Suppressor macrophage treated with lipopolysaccharide for 4 hours (primary cell): ENCODE data around the gene TP73.
A peak's percentile ranks its signal among the peaks of the same experiment; 100 is the strongest.
"Not testable (repeated sequence)": the region's sequence is repeated elsewhere in the genome, so short reads cannot be mapped to it uniquely, and the experiment has no call there.

Experiments
- DNase-seq: peaks from one replicate; pipeline ENCODE4 v3.0.0-alpha.2; 2020

The TP73 gene

DNA sequence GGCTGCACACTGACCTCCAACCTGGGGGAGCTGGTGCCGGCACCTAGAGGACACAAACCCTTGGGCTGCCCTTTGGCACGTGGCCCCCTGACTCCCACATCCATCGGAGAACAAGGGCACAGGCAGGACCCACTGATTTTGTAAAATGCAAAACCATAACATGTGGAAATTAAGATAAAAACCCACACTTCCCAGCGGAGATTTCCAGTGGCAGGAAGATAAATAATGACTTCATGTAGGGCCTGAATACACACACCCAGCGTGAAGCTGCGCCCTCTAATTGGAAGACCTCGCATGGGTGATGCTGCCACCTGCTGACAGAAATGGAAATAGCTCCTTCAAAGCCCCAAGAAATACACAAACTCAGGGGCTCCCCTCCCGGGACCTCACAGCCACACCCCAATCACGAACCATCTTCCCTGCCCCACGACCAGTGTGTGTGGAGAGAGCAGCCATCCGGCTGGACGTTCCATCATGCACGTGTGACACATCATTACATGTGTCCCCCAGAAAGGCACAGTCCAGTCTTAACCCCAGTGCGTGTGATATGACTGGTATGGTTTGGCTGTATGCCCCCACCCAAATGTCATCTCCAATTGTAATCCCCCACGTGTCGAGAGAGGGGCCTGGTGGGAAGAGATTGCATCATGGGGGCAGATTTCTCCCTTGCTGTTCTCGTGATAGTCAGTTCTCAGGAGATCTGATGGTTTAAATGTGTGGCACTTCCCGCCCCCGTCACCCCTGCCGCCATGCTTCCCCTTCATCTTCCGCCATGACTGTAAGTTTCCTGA is 33.2 kb upstream of the TP73 start:
- peak; percentile 80 for DNase-seq

DNA sequence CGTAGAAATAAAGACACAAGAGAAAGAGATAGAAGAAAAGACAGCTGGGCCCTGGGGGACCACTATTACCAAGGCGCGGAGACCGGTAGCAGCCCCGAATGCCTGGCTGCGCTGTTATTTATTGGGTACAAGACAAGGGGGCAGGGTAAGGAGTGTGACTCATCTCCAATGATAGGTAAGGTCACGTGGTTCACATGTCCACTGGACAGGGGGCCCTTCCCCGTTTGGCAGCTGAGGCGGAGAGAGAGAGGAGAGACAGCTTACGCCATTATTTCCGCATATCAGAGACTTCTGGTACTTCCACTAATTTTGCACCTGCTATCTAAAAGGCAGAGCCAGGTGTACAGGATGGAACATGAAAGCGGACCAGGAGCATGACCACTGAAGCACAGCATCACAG is 31.6 kb upstream of the TP73 start:
- DNase-seq = no peak

DNA sequence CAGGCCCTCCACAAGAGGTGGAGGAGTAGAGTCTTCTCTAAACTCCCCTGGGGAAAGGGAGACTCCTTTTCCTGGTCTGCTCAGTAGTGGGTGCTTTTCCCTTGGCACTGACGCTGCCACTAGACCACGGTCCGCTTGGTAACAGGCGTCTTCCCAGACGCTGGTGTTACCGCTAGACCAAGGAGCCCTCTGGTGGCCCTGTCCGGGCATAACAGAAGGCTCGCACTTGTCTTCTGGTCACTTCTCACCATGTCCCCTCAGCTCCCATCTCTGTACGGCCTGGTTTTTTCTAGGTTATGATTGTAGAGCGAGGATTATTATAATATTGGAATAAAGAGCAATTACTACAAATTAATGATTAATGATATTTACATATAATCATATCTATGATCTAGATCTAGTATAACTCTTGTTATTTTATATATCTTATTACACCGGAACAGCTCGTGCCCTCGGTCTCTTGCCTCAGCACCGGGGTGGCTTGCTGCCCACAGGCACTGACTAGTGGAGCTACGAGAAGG is 31.1 kb upstream of the TP73 start:
- DNase-seq = not testable (repeated sequence)

DNA sequence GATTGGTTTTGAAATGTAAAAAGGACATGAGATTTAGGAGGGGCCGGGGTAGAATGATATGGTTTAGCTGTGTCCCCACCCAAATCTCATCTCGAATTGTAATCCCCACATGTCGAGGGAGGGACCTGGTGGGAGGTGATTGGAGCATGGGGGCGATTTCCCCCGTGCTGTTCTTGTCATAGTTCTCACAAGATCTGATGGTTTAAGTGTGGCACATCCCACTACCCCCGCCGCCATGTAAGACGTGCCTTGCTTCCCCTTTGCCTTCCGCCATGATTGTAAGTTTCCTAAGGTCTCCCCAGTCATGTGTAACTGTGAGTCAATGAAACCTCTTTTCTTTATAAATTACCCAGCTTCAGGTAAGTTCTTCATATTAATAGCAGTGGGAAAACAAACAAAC is 30.2 kb upstream of the TP73 start:
- DNase-seq = not testable (repeated sequence)

DNA sequence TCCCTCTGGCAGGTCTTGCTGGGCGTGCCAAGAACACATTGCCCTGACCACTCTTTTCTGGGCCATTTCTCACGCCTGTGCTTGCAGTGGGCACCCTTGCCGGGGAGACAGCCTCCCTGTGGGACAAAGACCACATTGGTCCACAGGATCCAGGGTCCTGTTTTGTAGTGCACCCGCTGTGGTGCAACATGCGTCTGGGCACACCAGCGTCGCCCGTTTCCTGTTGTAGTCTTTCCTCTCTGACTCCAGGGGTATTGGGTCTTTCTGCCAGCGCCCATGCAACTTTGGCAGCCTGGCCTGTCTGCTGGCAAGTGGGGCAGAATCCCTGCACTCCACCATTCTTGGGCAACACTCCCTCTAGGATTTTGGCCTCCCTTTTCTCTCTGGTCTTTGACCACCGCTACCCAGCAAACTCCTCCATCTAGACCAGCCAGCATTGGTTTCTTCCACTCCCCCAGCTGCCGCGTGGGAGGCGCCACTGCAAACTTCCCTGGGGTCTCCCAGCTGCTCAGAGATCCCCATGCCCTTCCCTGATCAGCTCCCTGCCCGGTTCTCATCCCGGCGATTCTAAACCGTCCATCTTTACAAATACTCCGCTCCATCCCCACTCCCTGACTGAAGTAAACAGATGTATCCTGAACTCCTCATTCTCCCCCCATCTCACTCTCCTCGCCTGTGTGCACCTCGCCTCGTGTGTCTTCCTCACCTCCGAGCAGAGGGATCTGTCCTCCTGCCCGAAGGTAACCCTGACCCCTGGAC is 28.7 kb upstream of the TP73 start:
- no peak for DNase-seq

DNA sequence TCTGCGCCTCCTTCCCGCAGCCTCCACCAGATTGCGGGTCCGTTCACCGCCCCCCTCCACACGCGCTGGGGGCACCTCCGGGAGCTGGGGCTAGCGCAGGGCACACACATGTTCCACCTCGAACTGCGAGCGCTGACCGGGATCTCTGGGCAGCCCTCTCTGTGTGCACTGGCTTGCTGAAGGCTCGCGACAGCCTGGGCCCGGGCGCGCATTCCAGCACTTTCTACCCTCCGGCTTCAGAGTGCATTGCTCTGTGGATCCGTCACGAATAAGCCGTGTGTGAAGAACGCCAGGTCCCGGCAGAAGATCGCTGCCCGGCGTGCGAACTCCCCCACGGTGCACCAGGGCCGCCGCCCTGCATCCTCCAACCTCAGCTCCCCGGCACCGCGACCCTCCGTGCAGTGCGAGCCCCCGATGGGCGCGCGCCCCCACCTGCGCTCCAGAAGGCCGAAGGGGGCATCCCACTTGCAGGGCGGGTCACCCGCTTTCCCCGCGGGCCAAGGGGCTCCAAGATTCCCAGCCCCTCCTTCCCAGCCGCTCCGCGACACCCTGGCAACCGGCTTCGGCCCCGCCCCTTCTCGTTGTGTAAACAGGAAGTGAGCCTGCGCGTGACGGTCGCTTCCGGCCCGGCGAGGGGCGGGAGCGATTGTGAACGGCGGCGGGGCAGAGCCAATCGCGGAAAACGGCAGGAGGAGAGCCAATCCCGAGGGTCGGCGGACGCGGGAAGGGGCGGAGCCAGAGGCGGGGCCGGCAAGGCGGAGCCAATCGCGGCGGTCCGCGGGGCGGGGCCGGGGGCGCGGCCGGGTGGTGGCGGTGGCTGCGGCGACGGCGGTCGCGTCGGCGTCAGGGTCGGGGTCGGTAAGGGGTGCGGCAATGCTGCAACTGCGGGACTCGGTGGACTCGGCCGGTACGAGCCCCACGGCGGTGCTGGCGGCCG is 27.8 kb upstream of the TP73 start, which contains the start of gene TPRG1L:
TSS of gene TPRG1L (plus strand) at position 816 of the 937 bp plus-strand sequence. CDS start at position 874, 58 bp downstream.
- peak; percentile 99 for DNase-seq

DNA sequence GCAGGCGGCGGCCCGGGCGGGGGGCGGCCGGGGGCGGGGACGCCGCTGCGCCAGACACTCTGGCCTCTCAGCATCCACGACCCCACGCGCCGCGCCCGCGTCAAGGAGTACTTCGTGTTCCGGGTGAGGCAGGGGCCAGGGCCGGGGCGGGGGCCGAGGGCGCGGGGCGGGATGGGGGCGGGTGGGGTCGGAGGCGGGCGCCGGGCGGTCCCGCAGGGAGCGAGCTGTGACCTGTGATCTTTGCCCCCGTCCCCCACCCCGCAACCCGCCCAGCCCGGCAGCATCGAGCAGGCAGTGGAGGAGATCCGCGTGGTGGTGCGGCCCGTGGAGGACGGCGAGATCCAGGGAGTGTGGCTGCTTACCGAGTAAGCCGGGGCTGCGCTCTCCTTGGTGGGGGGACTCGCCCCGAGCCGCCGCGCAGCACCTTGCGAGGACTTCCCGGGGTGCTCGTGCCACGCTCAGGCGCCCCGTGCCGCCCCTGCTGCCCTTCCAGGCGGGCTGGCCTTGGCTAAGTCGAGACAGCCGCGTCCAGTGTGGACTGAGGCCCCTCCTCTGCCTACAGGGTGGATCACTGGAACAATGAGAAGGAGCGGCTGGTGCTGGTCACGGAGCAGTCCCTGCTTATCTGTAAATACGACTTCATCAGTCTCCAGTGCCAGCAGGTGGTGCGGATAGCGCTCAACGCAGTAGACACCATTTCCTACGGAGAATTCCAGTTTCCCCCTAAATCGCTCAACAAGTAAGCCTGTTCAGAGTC is 27.0 kb upstream of the TP73 start:
- peak; percentile 8 for DNase-seq

DNA sequence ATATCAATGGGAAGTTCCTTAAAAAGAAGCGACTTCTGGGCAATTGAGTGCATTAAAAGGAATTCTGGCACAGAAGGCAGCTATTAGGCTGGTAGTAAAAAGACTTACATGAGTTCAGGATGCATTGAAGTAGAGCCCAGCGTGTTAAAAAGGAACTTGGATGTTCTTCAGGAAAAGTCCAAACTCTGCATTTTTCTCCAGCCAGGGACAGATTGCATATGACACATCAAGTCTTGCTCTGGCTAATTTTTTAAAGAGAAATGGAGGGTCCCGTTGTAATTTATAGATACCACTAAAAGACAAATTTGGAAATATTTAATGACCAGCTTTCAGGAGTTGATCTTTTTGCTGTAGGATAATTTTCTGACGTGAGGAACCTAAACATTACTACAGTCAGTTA is 26.3 kb upstream of the TP73 start:
- DNase-seq = no peak

DNA sequence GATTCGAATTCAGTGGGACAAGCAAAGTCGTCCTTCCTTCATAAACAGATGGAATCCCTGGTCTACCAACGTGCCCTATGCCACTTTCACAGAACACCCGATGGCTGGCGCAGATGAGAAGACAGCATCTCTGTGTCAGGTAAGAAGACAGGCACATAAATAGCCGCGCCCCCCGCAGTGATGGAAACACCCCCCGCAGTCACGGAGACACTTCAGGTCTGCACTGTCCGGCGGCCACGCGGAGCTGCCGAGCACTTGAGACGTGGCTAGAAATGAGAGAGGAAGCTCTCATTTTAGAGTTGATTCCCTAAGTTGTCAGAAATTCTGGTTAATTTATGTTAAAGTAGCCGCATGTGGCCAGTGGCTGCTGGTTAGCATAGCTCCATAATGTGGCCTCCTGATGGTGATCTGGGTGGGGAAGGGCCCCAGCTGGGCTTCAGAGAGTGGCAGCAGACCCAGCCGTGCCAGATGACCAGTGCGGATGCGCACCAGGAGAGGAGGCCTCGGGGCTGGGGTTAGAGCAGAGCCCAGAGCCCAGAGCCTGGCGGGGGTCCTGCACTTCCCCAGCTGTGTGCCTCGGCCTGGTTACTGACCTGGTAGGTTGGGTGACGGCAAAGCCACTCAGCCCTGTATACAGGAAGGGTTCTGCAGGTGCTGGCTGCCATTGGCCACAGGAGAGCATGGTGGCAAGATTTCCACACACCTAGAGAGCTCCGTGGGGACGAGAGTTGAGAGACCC is 24.6 kb upstream of the TP73 start:
- DNase-seq = no peak

DNA sequence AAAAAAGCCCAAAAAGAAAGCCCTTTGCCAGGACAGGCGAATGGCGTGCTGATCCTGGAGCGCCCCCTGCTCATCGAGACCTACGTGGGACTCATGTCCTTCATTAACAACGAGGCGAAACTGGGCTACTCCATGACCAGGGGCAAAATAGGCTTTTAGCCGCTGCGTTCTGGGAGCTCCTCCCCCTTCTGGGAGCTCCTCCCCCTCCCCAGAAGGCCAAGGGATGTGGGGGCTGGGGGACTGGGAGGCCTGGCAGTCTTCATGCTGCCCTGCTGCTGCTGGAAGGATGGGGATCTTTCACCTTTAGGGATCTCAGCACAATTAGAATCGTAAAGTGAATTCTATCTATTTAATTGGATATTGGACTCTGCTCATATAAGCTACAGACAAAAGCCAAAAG is 23.9 kb upstream of the TP73 start:
- DNase-seq = no peak

DNA sequence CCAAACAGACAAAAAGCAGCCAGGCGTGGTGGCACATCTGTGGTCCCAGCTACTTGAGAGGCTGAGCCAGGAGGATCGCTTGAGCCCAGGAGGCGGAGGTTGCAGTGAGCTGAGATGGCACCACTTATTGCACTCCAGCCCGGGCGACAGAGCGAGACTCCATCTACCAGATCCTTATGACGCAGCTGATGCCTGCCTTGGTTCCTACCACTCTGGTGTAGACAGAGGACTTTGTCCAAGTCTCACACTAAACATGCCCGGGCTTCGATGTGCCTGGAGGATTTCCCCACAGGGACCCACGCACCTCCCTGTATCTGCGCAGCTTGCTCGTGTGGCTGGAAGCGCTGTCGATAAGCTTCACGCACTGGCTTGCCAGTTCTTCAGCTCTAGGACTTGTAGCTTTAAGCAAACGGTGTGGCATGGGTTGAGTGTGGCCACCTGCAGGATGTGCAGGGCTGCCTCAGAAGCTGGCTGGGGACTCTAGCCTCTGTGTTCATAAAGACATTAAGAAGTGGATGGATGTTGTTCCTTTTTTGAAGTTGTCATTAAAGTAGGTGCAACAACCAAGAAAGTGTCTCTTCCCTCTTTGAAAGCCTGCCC is 22.7 kb upstream of the TP73 start:
- no peak for DNase-seq

DNA sequence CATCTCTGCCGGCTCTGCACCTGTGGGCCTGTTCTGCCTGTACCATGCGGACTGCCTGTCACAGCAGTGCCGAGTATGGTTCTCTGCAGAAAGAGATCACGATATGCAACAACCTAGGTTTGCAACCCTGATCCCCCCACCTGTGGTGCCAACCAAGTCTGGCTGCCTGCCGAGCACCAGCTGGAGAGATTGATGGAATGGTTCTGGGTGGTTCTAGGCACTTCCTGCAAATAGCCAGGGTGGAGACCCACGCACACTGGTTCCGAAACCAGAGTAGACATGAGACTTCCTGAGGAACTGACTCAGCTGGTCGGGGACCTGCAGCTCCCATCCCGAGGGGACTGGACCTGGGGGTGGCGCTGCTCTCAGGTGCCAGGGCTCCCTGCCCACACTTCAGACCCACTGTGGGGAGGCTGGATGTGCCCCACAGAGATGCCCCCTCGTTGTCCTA is 22.1 kb upstream of the TP73 start:
- DNase-seq = no peak

DNA sequence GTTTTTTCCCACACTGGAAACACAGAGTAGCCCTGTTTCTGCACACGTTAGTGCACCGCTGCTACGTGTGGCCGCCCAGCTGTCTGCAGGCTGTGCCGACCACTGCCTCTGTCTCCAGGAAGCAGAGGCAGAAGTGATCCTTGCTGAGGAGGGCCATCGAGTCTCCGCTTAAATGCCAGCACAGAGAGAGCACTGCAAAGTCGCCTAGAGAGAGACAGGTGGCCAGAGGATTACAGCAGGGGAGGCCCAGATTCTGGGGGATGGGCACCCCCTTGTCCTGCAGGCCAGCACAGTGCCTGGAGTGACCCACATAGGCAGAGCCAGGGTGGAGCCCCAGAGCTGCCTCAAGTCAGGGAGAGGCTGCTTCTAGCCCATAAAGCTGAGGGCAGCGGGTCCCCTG is 21.4 kb upstream of the TP73 start:
- DNase-seq = no peak

DNA sequence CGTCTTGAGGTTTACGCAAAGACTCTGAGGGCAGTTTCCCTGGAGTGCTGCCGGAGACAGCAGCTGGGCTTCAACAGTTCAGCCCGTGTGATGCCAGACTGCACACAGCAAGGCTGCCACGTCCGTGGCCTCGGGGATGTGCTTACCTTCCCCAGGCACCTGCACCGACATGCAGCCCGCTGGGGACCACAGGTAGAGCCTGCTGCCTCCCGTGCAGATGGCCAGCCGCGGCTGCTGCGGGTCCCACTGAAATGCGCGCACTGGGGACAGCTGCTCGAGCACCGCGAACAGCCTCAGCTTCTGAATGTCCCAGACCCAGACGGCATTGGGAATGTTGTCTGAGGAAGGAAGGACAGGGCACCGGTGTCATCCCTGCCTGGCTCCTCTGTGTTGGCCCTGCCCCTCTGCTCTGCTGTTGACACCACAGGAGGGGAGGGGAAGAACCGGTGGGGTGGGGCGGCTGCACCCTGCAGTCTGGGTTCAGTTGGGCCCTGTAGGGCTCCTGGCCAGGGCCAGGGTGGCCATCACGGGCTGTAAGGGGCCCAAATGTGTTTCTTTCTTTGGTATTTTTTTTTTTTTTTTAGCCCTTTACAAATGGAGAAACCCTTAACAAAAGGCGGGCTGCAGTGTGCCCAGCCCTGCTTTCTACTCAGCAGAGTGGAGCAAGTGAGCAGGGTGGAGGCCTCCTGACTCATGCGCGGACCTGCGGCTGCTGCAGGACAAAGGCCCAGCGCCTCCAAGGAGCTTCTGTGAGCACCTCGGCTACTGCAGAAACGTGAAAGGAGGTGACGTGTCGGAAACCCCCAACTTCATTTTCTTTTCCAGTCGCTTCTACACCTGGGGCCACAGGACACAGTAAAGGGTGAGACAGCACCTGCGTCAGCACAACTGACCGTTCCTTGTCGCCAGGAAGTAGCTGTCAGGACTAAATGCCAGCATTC is 20.7 kb upstream of the TP73 start:
- no peak for DNase-seq

DNA sequence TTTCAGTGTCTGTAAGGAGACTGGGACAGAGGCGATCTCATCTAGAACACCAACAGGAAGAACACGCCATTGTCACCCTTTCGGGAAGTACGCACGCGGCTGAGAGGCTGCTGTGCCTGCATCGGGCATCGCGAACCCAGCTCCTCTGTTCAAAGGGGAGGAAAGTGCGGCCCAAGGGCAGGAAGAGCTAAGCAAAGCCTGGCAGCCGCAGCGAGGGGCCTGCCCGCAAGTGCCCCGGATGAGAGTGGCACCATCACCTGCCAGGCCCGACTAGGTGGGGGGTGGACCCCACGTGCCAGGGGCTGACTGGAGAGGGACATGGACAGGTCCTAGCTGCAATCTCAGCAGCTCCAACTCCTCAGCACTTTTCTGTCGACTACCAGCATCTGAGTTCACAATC is 20.0 kb upstream of the TP73 start:
- no peak for DNase-seq

DNA sequence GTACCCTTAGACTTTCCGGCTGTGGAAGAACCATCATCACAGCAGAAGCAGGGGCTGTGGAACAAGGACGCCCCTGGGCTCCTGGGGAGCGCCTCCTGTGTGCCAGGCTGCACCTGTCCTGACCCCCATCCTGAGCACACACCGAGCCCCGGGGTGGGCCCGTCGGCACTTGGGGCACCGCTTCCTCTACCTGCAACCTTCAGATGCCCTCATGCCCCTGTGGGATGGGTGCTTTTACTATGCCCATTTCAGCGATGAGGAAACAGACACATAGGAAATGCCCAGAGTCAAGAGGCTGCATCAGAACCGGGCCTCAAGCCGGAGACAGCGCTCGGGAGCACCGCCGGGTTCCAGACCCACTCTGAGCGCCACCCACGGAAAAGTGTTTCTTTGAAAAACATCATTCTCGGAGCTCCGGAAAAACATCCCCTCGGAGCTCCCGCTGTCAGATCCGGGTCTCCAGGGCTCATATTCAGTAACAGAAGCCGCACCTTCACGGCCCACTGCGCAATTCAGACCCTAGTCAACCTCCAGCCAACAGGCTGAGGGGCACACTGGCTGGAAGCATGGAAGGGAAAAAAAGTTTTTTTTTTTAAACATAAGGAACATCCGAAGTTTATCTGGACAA is 19.5 kb upstream of the TP73 start:
- no peak for DNase-seq

DNA sequence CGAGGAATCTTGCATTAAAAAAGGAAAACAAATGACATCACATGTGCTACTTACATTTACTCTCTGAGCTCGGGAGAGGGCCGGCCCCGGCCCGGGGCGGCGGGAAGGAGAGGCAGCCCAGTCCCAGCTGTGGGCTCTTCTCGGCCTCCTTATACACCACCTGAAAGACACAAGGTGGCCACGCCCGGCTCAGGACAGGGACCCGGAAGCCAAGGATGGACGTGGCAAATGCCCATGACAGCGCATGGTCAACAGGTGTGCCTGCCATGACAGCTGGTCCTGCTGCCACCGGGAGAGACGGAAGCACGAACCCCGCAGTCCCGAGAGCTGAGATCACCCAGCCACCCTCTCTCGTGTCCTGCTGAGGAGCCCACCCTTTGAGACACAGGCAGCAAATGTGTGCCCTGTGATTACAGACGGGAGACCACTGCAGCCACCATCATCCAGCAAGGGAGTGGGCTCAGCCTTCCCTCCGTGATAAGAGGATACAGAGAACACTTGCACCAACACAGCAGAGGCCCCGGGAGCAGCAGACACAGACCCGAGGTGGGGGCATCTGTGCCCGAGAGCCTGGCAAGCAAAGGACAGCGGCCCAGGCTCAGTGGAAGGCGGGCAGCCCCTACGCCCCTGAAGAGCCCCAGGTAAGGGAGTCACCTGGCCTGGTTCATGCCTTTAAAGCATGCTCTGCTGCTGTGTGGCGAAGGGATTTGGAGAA is 18.8 kb upstream of the TP73 start:
- DNase-seq = no peak

DNA sequence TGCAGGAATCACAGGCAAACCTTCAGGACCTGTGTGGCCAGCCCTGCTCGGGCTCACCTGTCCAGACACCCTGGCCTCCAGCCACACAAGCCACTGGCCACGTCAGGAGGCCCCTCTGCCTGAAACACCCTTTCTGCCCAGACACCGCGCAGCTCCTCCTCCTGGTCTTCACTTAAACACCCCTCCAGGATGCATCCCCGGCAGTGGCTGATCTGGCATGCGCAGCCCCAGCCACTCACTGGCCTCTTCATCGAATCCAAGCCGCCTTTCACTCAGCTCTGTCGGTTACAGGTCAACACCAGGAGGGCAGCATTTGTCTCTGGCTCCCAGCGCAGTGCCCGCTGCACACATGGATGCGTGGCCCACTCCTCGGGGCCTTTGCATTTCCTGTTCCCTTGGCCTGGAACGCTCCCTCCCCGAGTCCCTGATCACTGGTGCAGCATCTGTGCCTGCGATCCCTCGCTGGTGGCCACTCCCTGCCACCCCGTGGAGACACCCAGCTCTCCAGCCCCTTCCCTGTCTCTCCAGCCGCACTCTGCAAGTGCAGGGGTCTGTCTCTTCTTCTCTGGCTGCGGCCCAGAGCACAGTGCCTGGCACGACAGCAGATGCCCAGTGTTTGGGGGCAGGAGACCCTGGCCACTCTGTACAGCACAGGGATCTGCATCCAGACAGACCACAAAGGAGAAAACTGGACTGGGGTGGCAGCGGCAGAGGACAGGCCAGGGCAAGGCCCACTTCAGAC is 18.1 kb upstream of the TP73 start:
- DNase-seq = no peak
